HUES6 (cell line): ENCODE measurements around the gene SMIM11.
"Not testable (repeated sequence)": the region's sequence is repeated elsewhere in the genome, so short reads cannot be mapped to it uniquely, and the experiment has no call there.

Source experiments
- H3K27ac ChIP-seq: 2 replicates; pipeline ENCODE4 v1.7.0; 2013; ENCODE audit warnings: low read depth, mild to moderate bottlenecking, low read length, inconsistent platforms
- H3K27me3 ChIP-seq: 2 replicates; pipeline ENCODE4 v1.6.1; 2013; ENCODE audit warnings: low read length; ENCODE audit not compliant: control insufficient read depth, insufficient read depth
- H3K36me3 ChIP-seq: 2 replicates; pipeline ENCODE4 v1.6.1; 2013; ENCODE audit warnings: low read length; ENCODE audit not compliant: control insufficient read depth, insufficient read depth
- H3K4me1 ChIP-seq: 2 replicates; pipeline ENCODE4 v1.6.1; 2013; ENCODE audit warnings: low read length; ENCODE audit not compliant: control insufficient read depth, insufficient read depth
- H3K4me3 ChIP-seq: 2 replicates; pipeline ENCODE4 v1.5.1; 2013; ENCODE audit warnings: low read depth, low read length
- H3K9ac ChIP-seq: one replicate; pipeline ENCODE4 v1.6.1; 2013; ENCODE audit warnings: mild to moderate bottlenecking, low read length
- H3K9me3 ChIP-seq: 2 replicates; pipeline ENCODE4 v1.6.1; 2013; ENCODE audit warnings: low read depth, low read length; ENCODE audit not compliant: control insufficient read depth, insufficient read depth

Gene SMIM11

DNA sequence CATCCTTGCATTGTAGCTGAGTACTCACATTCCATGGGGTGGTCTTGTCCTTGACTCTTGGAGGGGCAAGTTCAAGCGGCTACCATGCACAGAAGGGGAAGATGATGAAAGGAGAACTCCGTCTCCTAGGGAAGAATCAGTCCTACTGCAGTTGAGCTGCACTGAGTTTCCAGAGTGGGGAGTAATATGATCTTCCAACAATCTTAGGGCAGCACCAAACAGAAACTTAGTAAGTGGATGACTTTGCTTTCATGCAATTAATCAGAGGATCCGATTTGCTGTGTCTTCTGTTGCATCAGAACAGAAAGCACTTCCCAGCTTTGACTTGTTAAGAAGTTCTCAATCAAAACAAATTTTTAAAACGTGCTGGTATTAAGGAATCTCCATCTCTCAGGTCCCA, 48.5 kb downstream of the SMIM11 start, which contains the start of gene SMIM34:
Gene SMIM34 (minus strand): TSS at position 147 of the 400 bp plus-strand sequence. CDS start 112 bp downstream, at position 35.
- not testable (repeated sequence) for H3K36me3 ChIP-seq, H3K27ac ChIP-seq, H3K27me3 ChIP-seq, H3K4me3 ChIP-seq, H3K4me1 ChIP-seq, H3K9me3 ChIP-seq, H3K9ac ChIP-seq

DNA sequence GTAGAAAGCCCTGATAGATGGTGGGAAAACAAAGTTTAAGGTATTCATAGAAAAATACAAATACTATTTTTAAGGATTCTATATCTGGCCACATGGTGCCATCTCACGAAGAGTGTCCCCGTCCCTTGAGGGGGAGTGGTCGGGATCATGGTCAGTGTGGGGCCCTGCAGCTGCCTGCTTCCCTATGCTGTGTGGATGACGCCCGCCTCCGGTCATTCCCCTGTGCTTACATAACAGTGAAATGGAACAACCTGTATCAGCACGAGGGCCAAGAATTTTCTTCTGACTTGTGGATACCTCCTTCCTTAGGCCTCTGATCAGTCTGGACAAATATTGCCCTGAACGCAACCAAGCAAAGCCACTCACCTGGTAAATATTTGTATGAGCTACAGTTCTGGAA, 52.0 kb downstream of the SMIM11 start:
- not testable (repeated sequence) for H3K4me1 ChIP-seq, H3K27me3 ChIP-seq, H3K9me3 ChIP-seq, H3K9ac ChIP-seq, H3K36me3 ChIP-seq, H3K4me3 ChIP-seq, H3K27ac ChIP-seq

DNA sequence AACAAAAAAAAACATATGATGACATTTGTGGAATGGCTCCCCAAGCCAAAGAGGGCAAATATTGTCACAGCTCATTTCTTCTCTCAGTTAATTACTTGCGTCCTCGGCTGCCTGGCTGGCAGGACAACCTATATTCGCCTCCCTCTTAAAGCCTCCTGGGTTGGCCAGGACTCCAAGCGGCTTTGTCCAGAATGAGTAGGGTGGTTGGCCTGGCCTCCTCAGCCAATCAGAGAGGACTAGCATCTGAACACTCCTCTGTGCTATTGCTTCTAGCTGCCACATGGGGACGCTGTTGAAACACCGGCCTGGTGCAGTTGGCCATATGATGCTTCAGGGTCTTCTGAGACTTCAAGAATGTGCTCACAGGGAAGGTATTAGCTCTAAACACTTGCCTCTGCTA, 53.1 kb downstream of the SMIM11 start:
- H3K4me3 ChIP-seq, H3K27me3 ChIP-seq, H3K36me3 ChIP-seq, H3K4me1 ChIP-seq, H3K27ac ChIP-seq, H3K9ac ChIP-seq, H3K9me3 ChIP-seq: not testable (repeated sequence)

DNA sequence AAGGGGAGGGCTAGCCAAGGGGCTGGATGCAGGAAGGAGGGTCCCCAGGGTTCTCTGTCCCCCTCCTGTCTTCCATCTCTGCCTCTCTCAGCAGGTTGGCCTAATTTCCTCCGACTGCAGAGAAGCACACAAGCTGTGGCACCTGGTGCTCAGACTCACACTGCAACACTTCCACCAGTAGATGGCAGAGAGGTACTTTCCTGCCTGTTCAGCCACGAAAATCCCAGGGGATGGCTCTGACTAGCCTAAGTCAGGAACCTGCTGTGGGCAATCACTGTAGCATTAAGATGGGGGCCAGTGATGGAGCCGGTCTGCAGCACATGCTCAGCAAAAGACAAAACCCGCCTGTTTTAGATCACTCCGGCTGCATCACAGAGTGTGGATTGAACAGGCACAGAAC, 54.4 kb downstream of the SMIM11 start:
- not testable (repeated sequence) for H3K27ac ChIP-seq, H3K4me3 ChIP-seq, H3K9ac ChIP-seq, H3K27me3 ChIP-seq, H3K9me3 ChIP-seq, H3K4me1 ChIP-seq, H3K36me3 ChIP-seq
